ENCODE results near the gene PSMB3. TPM values are rescaled to one million over a fixed set of nuclear protein-coding genes. Genes with fewer than 3 reads are reported as not detected.
A peak's percentile ranks its signal among the peaks of the same experiment; 100 is the strongest.

Gene PSMB3
- total and polyA plus RNA-seq, 9 of the 15 experiments (the other 6 are each of a cell fraction or from before 2014, with no cell fraction given): 460 to 2,775 (median 574) TPM

GRCh38 chr17:38729886-38730525 lies 22.5 kb upstream of the PSMB3 start, which contains the start of gene CISD3 (continued):
- TF ChIP-seq USF2 (CRISPR knock-in tag; IDR thresholded peaks at IDR 0.05): no peak
- TF ChIP-seq MGA (IDR thresholded peaks at IDR 0.05): no peak
- peak; percentile 37; the same call in 1 of the 2 replicates for TF ChIP-seq GATAD2A (IDR thresholded peaks at IDR 0.05)

Data from K562 (cell line).